Common myeloid progenitor, CD34-positive (primary cell): Measurements from ENCODE around the gene ADSS2.

ENCODE experiments used
- CTCF ChIA-PET: fragments of 350-600 bp; sonication (Branson Sonifier 250); formaldehyde crosslinking; loops from one replicate; lab custom pipeline; 2021; ENCODE audit warnings: antibody characterized with exemption; lab: Charles Lee
- POLR2A ChIA-PET: fragments of 350-600 bp; sonication (Branson Sonifier 250); formaldehyde crosslinking; loops from one replicate; lab custom pipeline; 2021; ENCODE audit warnings: antibody characterized with exemption; lab: Charles Lee
- DNase-seq, 3 donors: peaks; one replicate each; pipeline versions ENCODE4 v3.0.0 to v3.0.0-alpha.2; 2013
- H3K27ac ChIP-seq, 2 experiments: 1 replicate in 1 of 2; 2 replicates in 1 of 2; pipeline ENCODE4 v1.7.0; 2013; ENCODE audit warnings: inconsistent platforms in 2 of 2, low read length in 2 of 2, mild to moderate bottlenecking in 2 of 2, low read depth in 1 of 2, moderate library complexity in 1 of 2; ENCODE audit not compliant: severe bottlenecking in 2 of 2, insufficient read depth in 1 of 2, poor library complexity in 1 of 2
- H3K27me3 ChIP-seq, 5 experiments: replicated peaks in 2 of 5; 1 replicate in 3 of 5; 2 replicates in 2 of 5; pipeline versions ENCODE4 v1.6.1 to v1.7.0; 2013; ENCODE audit warnings: low read length in 4 of 5, mild to moderate bottlenecking in 2 of 5, moderate library complexity in 2 of 5, inconsistent platforms in 1 of 5; ENCODE audit not compliant: insufficient read depth in 5 of 5, control insufficient read depth in 4 of 5
- H3K36me3 ChIP-seq, 4 experiments: 1 replicate in 2 of 4; 2 replicates in 2 of 4; pipeline versions ENCODE4 v1.6.1 to v1.7.0; 2013; ENCODE audit warnings: low read length in 3 of 4, control low read depth in 1 of 4, mild to moderate bottlenecking in 1 of 4; ENCODE audit not compliant: control insufficient read depth in 4 of 4, insufficient read depth in 4 of 4
- H3K4me1 ChIP-seq, 4 experiments: 1 replicate in 3 of 4; 2 replicates in 1 of 4; pipeline versions ENCODE4 v1.6.1 to v1.7.1; 2013; ENCODE audit warnings: low read length in 3 of 4, mild to moderate bottlenecking in 3 of 4, control low read depth in 1 of 4, inconsistent platforms in 1 of 4, moderate library complexity in 1 of 4; ENCODE audit not compliant: control insufficient read depth in 4 of 4, insufficient read depth in 4 of 4; ENCODE audit errors: control extremely low read depth in 1 of 4
- H3K4me3 ChIP-seq, 7 experiments: 1 replicate in 4 of 7; 2 replicates in 3 of 7; pipeline versions ENCODE4 v1.5.1 to v1.7.0; 2013; ENCODE audit warnings: mild to moderate bottlenecking in 7 of 7, low read length in 6 of 7, moderate library complexity in 6 of 7, inconsistent platforms in 2 of 7, low read depth in 2 of 7, control low read depth in 1 of 7; ENCODE audit not compliant: insufficient read depth in 4 of 7, control insufficient read depth in 1 of 7; ENCODE audit errors: extremely low read depth in 1 of 7
- H3K9me3 ChIP-seq, 5 experiments: 1 replicate in 4 of 5; 2 replicates in 1 of 5; pipeline versions ENCODE4 v1.6.1 to v1.7.1; 2013; ENCODE audit warnings: low read length in 4 of 5, mild to moderate bottlenecking in 2 of 5, inconsistent platforms in 1 of 5, low read depth in 1 of 5, moderate library complexity in 1 of 5; ENCODE audit not compliant: control insufficient read depth in 4 of 5, insufficient read depth in 2 of 5; ENCODE audit errors: control extremely low read depth in 1 of 5
- WGBS: methylation state at CpG from one replicate; pipeline ENCODE4 v1.1.5; 2013; ENCODE audit not compliant: insufficient coverage; 5-methylcytosine and 5-hydroxymethylcytosine counted together

Gene ADSS2

GRCh38 chr1:244445320-244446181 lies 6.2 kb downstream of the ADSS2 start:
- WGBS = 80% methylated on average over 1 of the region's 2 CpGs
- Histone ChIP-seq H3K4me1 (peaks cover 12 to 28% (median 19%) of the 10 kb centered on the region in 4 experiments), H3K4me3 (peak overlapping the region in 1 of 7 experiments; percentile 12), H3K9me3 (no peaks in the 10 kb centered on the region), H3K27me3 (no peaks in the 10 kb centered on the region), H3K36me3 (peaks cover 0 to 29% (median 5%) of the 10 kb centered on the region in 4 experiments), H3K27ac (no peak overlapping the region)
- DNase-seq = no peak
- CTCF ChIA-PET = no interaction called here
- POLR2A ChIA-PET = interaction anchor here (0.6 kb wide), 1 partner anchor 19 kb away, joined by 3 read pairs; no protein-coding TSS in a partner anchor

GRCh38 chr1:244444854-244445253 lies 6.9 kb downstream of the ADSS2 start:
- CTCF ChIA-PET = no interaction called here
- peaks cover 0 to 31% (median 5%) of the 10 kb centered on the region in 4 experiments for H3K36me3 ChIP-seq
- POLR2A ChIA-PET = interaction anchor here (0.6 kb wide), 1 partner anchor 20 kb away, joined by 3 read pairs; no protein-coding TSS in a partner anchor

GRCh38 chr1:244442850-244443249 lies 8.9 kb downstream of the ADSS2 start:
- no peak for DNase-seq
- 100% methylated on average over 1 of the region's 2 CpGs for WGBS
- Histone ChIP-seq H3K9me3 (no peaks in the 10 kb centered on the region), H3K27ac (no peak overlapping the region), H3K4me3 (no peak overlapping the region), H3K36me3 (peaks cover 0 to 26% (median 2%) of the 10 kb centered on the region in 4 experiments), H3K27me3 (no peaks in the 10 kb centered on the region), H3K4me1 (peaks cover 3 to 14% (median 8%) of the 10 kb centered on the region in 4 experiments)
- CTCF ChIA-PET = interaction anchor here (1.0 kb wide), 1 partner anchor 30 kb away, joined by 3 read pairs; no protein-coding TSS in a partner anchor
- POLR2A ChIA-PET = no interaction called here

More at GRCh38 chr1:244444854-244445253, 6.9 kb downstream of the ADSS2 start:
- Histone ChIP-seq H3K27me3 (no peaks in the 10 kb centered on the region), H3K4me1 (peaks cover 8 to 21% (median 13%) of the 10 kb centered on the region in 4 experiments), H3K4me3 (no peak overlapping the region), H3K27ac (no peak overlapping the region), H3K9me3 (no peaks in the 10 kb centered on the region)
- 100% methylated on average over 1 of the region's 1 CpG for WGBS
- DNase-seq = no peak

GRCh38 chr1:244439391-244440032 lies 12.2 kb downstream of the ADSS2 start:
- Histone ChIP-seq H3K36me3 (peaks cover 4 to 32% (median 13%) of the 10 kb centered on the region in 4 experiments), H3K27me3 (no peaks in the 10 kb centered on the region), H3K27ac (no peak overlapping the region), H3K4me3 (no peak overlapping the region), H3K9me3 (no peaks in the 10 kb centered on the region), H3K4me1 (peaks cover 0 to 6% (median 2%) of the 10 kb centered on the region in 4 experiments)
- ChIA-PET POLR2A (no interaction called here), CTCF (no interaction called here)
- no peak for DNase-seq
- WGBS = 78% methylated on average over 7 of the region's 8 CpGs

- peaks cover 4 to 29% (median 16%) of the 10 kb centered on the region in 4 experiments for H3K36me3 ChIP-seq
- H3K4me3 ChIP-seq = no peak overlapping the region
- DNase-seq = no peak
- POLR2A ChIA-PET = no interaction called here
- H3K4me1 ChIP-seq = peaks cover 0 to 6% (median 2%) of the 10 kb centered on the region in 4 experiments
- no peaks in the 10 kb centered on the region for H3K9me3 ChIP-seq
- no peak overlapping the region for H3K27ac ChIP-seq
- CTCF ChIA-PET = no interaction called here
- H3K27me3 ChIP-seq = no peaks in the 10 kb centered on the region
Measured at GRCh38 chr1:244437086-244437468, 14.6 kb downstream of the ADSS2 start.

GRCh38 chr1:244436336-244437085 lies 15.2 kb downstream of the ADSS2 start:
- Histone ChIP-seq H3K4me3 (no peak overlapping the region), H3K27me3 (no peaks in the 10 kb centered on the region), H3K9me3 (no peaks in the 10 kb centered on the region), H3K4me1 (peaks cover 0 to 6% (median 2%) of the 10 kb centered on the region in 4 experiments), H3K36me3 (peaks cover 6 to 30% (median 20%) of the 10 kb centered on the region in 4 experiments), H3K27ac (no peak overlapping the region)
- no peak for DNase-seq
- 100% methylated on average over 1 of the region's 7 CpGs for WGBS
- ChIA-PET CTCF (no interaction called here), POLR2A (no interaction called here)
